Lung (tissue), 12 donors: ENCODE data around the gene AGAP2. TPM values are rescaled to one million over a fixed set of nuclear protein-coding genes. Genes with fewer than 3 reads are reported as not detected.

Source experiments
- ATAC-seq: fragments of 200-7000 bp; cut with Tn5 transposase; one replicate; pipeline ENCODE4 v1.9.1; 2020; ENCODE audit warnings: moderate number of reproducible peaks; ENCODE audit not compliant: insufficient read depth, low FRiP score
- DNase-seq, 3 donors: peaks; one replicate each; pipeline ENCODE4 v3.0.0-alpha.2; 2013 to 2017
- H3K27ac ChIP-seq, 2 donors: one replicate each; pipeline ENCODE4 v1.5.1; 2013; ENCODE audit warnings: mild to moderate bottlenecking in 2 of 2, moderate library complexity in 2 of 2, control low read depth in 1 of 2, inconsistent platforms in 1 of 2, low read depth in 1 of 2, low read length in 1 of 2
- H3K27me3 ChIP-seq, 3 donors: one replicate each; pipeline ENCODE4 v1.5.1; 2013; ENCODE audit warnings: low read length in 2 of 3; ENCODE audit not compliant: control insufficient read depth in 3 of 3, insufficient read depth in 3 of 3
- H3K36me3 ChIP-seq, 4 donors: one replicate each; pipeline ENCODE4 v1.5.1; 2013; ENCODE audit warnings: low read length in 4 of 4, mild to moderate bottlenecking in 1 of 4, moderate library complexity in 1 of 4; ENCODE audit not compliant: control insufficient read depth in 4 of 4, insufficient read depth in 4 of 4
- H3K4me1 ChIP-seq, 5 donors: one replicate each; pipeline ENCODE4 v1.5.1; 2013; ENCODE audit warnings: low read length in 5 of 5, mild to moderate bottlenecking in 2 of 5, moderate library complexity in 1 of 5; ENCODE audit not compliant: control insufficient read depth in 5 of 5, insufficient read depth in 5 of 5
- H3K4me3 ChIP-seq: one replicate; pipeline ENCODE4 v1.5.1; 2013; ENCODE audit warnings: mild to moderate bottlenecking, control low read depth, moderate library complexity
- H3K9ac ChIP-seq, 2 donors: one replicate each; pipeline ENCODE4 v1.5.1; 2013; ENCODE audit warnings: low read length in 2 of 2, control low read depth in 1 of 2; ENCODE audit not compliant: insufficient read depth in 1 of 2
- H3K9me3 ChIP-seq, 4 donors: one replicate each; pipeline ENCODE4 v1.5.1; 2013; ENCODE audit warnings: low read length in 3 of 4, mild to moderate bottlenecking in 1 of 4, moderate library complexity in 1 of 4; ENCODE audit not compliant: control insufficient read depth in 4 of 4, insufficient read depth in 3 of 4
- CTCF ChIP-seq: IDR thresholded peaks from 2 replicates; pipeline ENCODE4 v1.5.1; 2012; ENCODE audit warnings: mild to moderate bottlenecking; ENCODE audit errors: control extremely low read depth, extremely low read depth
- WGBS, 2 donors: extraction: QIAGEN DNeasy Blood & Tissue Kit; methylation state at CpG; one replicate each; pipeline ENCODE4 v1.1.7; 2013; 5-methylcytosine and 5-hydroxymethylcytosine counted together
- polyA plus RNA-seq, 2 donors: library from polyadenylated mRNA; stranded (reverse); fragments of 200-250 nt; gene quantifications; one replicate each; pipeline ENCODE4 v1.2.1, GENCODE V29; 2013
- total RNA-seq, 2 donors: library from RNA; depleted of rRNA in 1 of 2; stranded (reverse); fragments of >200 nt in 1 of 2; gene quantifications; one replicate each; pipeline ENCODE4 v1.2.1, GENCODE V29; 2014 to 2021
- donor health status: control.
- donor health status: control.
- donor health status: Bipolar disorder and iron deficiency.
- donor health status: healthy.
- donor health status: DM: yes; HTN: yes; CAD: no.

Gene AGAP2
- total and polyA plus RNA-seq, 4 donors = 1.4 to 4.8 (median 3.0) TPM

- Histone ChIP-seq H3K27me3 (no peaks in the 10 kb centered on the region), H3K36me3 (no peaks in the 10 kb centered on the region), H3K4me3 (no peak overlapping the region), H3K4me1 (no peaks in the 10 kb centered on the region), H3K9me3 (no peaks in the 10 kb centered on the region), H3K27ac (no peak overlapping the region), H3K9ac (no peak overlapping the region)
- ATAC-seq = no peak
- TF ChIP-seq CTCF = no peak
- WGBS, 2 donors = 92 to 95% methylated on average over 29 of the region's 29 CpGs
- DNase-seq = no peak
Measured at GRCh38 chr12:57674691-57675090, 63.9 kb downstream of the AGAP2 start.

Other genes with a start within 250 kb of the AGAP2 start
- gene DDIT3, start 218.2 kb downstream of the AGAP2 start, total RNA-seq = 10 to 100 TPM; 31.0 to 34.7 TPM
- gene DDIT3, start 218.2 kb downstream of the AGAP2 start, polyA plus RNA-seq = 10 to 100 TPM; 68.1 to 74.7 TPM
- 100 to 1,000 TPM in 1 of 2 donors, 10 to 100 TPM in 1; 26.0 to 132 TPM for gene MBD6, start 215.9 kb downstream of the AGAP2 start, total RNA-seq
- 10 to 100 TPM; 36.7 to 42.4 TPM for gene MBD6, start 215.9 kb downstream of the AGAP2 start, polyA plus RNA-seq
- 10 to 100 TPM; 78.3 to 90.1 TPM for gene DCTN2, start 191.6 kb downstream of the AGAP2 start, total RNA-seq
- gene DCTN2, start 191.6 kb downstream of the AGAP2 start, polyA plus RNA-seq = 100 to 1,000 TPM in 1 of 2 donors, 10 to 100 TPM in 1; 60.0 to 110 TPM
- under 1 TPM; 0.21 to 0.34 TPM for gene KIF5A, start 188.7 kb downstream of the AGAP2 start, total RNA-seq
- under 1 TPM; 0.05 to 0.06 TPM for gene KIF5A, start 188.7 kb downstream of the AGAP2 start, polyA plus RNA-seq
- 10 to 100 TPM; 19.3 to 42.2 TPM for gene PIP4K2C, start 147.6 kb downstream of the AGAP2 start, total RNA-seq
- gene PIP4K2C, start 147.6 kb downstream of the AGAP2 start, polyA plus RNA-seq = 10 to 100 TPM; 13.7 to 22.3 TPM
- gene DTX3, start 133.9 kb downstream of the AGAP2 start, total RNA-seq = 10 to 100 TPM; 26.6 to 40.1 TPM
- 10 to 100 TPM; 13.9 to 23.2 TPM for gene DTX3, start 133.9 kb downstream of the AGAP2 start, polyA plus RNA-seq
- gene ARHGEF25, start 127.3 kb downstream of the AGAP2 start, total RNA-seq = 10 to 100 TPM; 12.3 to 23.0 TPM
- gene ARHGEF25, start 127.3 kb downstream of the AGAP2 start, polyA plus RNA-seq = 10 to 100 TPM in 1 of 2 donors, 1 to 10 TPM in 1; 7.8 to 10.4 TPM
- 1 to 10 TPM in 1 of 2 donors, under 1 TPM in 1; 0.51 to 2.5 TPM for gene B4GALNT1, start 105.5 kb downstream of the AGAP2 start, total RNA-seq
- gene B4GALNT1, start 105.5 kb downstream of the AGAP2 start, polyA plus RNA-seq = under 1 TPM; 0.53 to 0.93 TPM
- gene OS9, start 44.6 kb downstream of the AGAP2 start, total RNA-seq = 100 to 1,000 TPM; 174 to 324 TPM
- gene OS9, start 44.6 kb downstream of the AGAP2 start, polyA plus RNA-seq = 100 to 1,000 TPM; 144 to 356 TPM
- gene TSPAN31, start 6.3 kb upstream of the AGAP2 start, total RNA-seq = 10 to 100 TPM; 37.4 to 61.1 TPM
- 10 to 100 TPM; 32.4 to 54.9 TPM for gene TSPAN31, start 6.3 kb upstream of the AGAP2 start, polyA plus RNA-seq
- 100 to 1,000 TPM in 1 of 2 donors, 10 to 100 TPM in 1; 69.7 to 105 TPM for gene CDK4, start 13.6 kb upstream of the AGAP2 start, total RNA-seq
- 100 to 1,000 TPM in 1 of 2 donors, 10 to 100 TPM in 1; 75.1 to 115 TPM for gene CDK4, start 13.6 kb upstream of the AGAP2 start, polyA plus RNA-seq
- gene MARCHF9, start 16.4 kb upstream of the AGAP2 start, total RNA-seq = 10 to 100 TPM; 12.1 to 23.2 TPM
- gene MARCHF9, start 16.4 kb upstream of the AGAP2 start, polyA plus RNA-seq = 10 to 100 TPM; 13.7 to 31.1 TPM
- 1 to 10 TPM; 2.9 to 4.3 TPM for gene CYP27B1, start 28.3 kb upstream of the AGAP2 start, total RNA-seq
- 1 to 10 TPM; 1.7 to 5.8 TPM for gene CYP27B1, start 28.3 kb upstream of the AGAP2 start, polyA plus RNA-seq
- gene METTL1, start 33.4 kb upstream of the AGAP2 start, total RNA-seq = 10 to 100 TPM in 1 of 2 donors, 1 to 10 TPM in 1; 2.8 to 29.5 TPM
- gene METTL1, start 33.4 kb upstream of the AGAP2 start, polyA plus RNA-seq = 10 to 100 TPM; 33.7 to 35.5 TPM
- gene EEF1AKMT3, start 33.9 kb upstream of the AGAP2 start, total RNA-seq = 10 to 100 TPM in 1 of 2 donors, 1 to 10 TPM in 1; 7.6 to 11.5 TPM
- gene EEF1AKMT3, start 33.9 kb upstream of the AGAP2 start, polyA plus RNA-seq = 1 to 10 TPM; 3.6 to 4.2 TPM
- 10 to 100 TPM; 17.1 to 28.0 TPM for gene TSFM, start 44.0 kb upstream of the AGAP2 start, total RNA-seq
- gene TSFM, start 44.0 kb upstream of the AGAP2 start, polyA plus RNA-seq = 10 to 100 TPM; 23.9 to 40.0 TPM
- gene AVIL, start 80.0 kb upstream of the AGAP2 start, total RNA-seq = 1 to 10 TPM; 8.1 to 9.7 TPM
- 10 to 100 TPM in 1 of 2 donors, 1 to 10 TPM in 1; 4.3 to 11.7 TPM for gene AVIL, start 80.0 kb upstream of the AGAP2 start, polyA plus RNA-seq
- gene CTDSP2, start 108.0 kb upstream of the AGAP2 start, total RNA-seq = 100 to 1,000 TPM; 162 to 179 TPM
- 100 to 1,000 TPM in 1 of 2 donors, 10 to 100 TPM in 1; 46.8 to 104 TPM for gene CTDSP2, start 108.0 kb upstream of the AGAP2 start, polyA plus RNA-seq
- 1 to 10 TPM; 3.6 to 5.7 TPM for gene ATP23, start 202.8 kb upstream of the AGAP2 start, total RNA-seq
- 1 to 10 TPM; 6.1 to 6.9 TPM for gene ATP23, start 202.8 kb upstream of the AGAP2 start, polyA plus RNA-seq